OCI-LY7 (cell line): ENCODE data around the gene KLHL1. TPM values are rescaled to one million over a fixed set of nuclear protein-coding genes. Genes with fewer than 3 reads are reported as not detected.

ENCODE experiments used
- BruUV-seq: library from RNA; stranded (reverse); fragments of 400-500 nt; replicated peaks from 2 replicates; lab custom pipeline; 2021; lab: Mats Ljungman, UMichigan
- CTCF ChIA-PET: fragments of 300-600 bp; sonication (Branson Sonifier 250); formaldehyde crosslinking; loops from one replicate; lab custom pipeline; 2022; ENCODE audit warnings: antibody characterized with exemption; ENCODE audit not compliant: unreplicated experiment; lab: Charles Lee
- POLR2A ChIA-PET: fragments of 300-600 bp; sonication (Branson Sonifier 250); formaldehyde crosslinking; loops from one replicate; lab custom pipeline; 2022; ENCODE audit warnings: antibody characterized with exemption; lab: Charles Lee
- DNase-seq: peaks from one replicate; pipeline ENCODE4 v3.0.0-alpha.2; 2015; ENCODE audit warnings: low spot score
- H2AFZ ChIP-seq: fragments of 200-600 bp; sonication (generic), shearing (Covaris generic); 2 replicates; pipeline ENCODE4 v1.6.1; 2014; ENCODE audit warnings: mild to moderate bottlenecking, antibody characterized with exemption, low read length, moderate library complexity
- H3K27ac ChIP-seq: fragments of 200-600 bp; sonication (generic); 2 replicates; pipeline ENCODE4 v1.5.1; 2014; ENCODE audit warnings: mixed run types, low read depth, mild to moderate bottlenecking, moderate library complexity, low read length, inconsistent platforms; ENCODE audit not compliant: poor library complexity, severe bottlenecking
- H3K36me3 ChIP-seq: fragments of 200-600 bp; sonication (generic); 2 replicates; pipeline ENCODE4 v1.6.1; 2014; ENCODE audit warnings: mild to moderate bottlenecking, antibody characterized with exemption, low read length, moderate library complexity, mixed read lengths; ENCODE audit not compliant: insufficient read depth
- H3K4me1 ChIP-seq: fragments of 200-600 bp; sonication (generic); 2 replicates; pipeline ENCODE4 v1.5.1; 2014; ENCODE audit warnings: mild to moderate bottlenecking, low read length; ENCODE audit not compliant: insufficient read depth, poor library complexity, severe bottlenecking
- H3K4me2 ChIP-seq: fragments of 200-600 bp; sonication (generic); 2 replicates; pipeline ENCODE4 v1.6.1; 2014; ENCODE audit warnings: mild to moderate bottlenecking, low read length
- H3K4me3 ChIP-seq: fragments of 200-600 bp; sonication (generic); 2 replicates; pipeline ENCODE4 v1.5.1; 2014; ENCODE audit warnings: mild to moderate bottlenecking, low read depth, low read length; ENCODE audit not compliant: poor library complexity, severe bottlenecking
- H3K79me2 ChIP-seq: fragments of 200-600 bp; sonication (generic); 2 replicates; pipeline ENCODE4 v1.6.1; 2016; ENCODE audit warnings: low read depth, mild to moderate bottlenecking, low read length, moderate library complexity, mixed read lengths; ENCODE audit not compliant: insufficient read depth
- H3K9me2 ChIP-seq: fragments of 200-600 bp; sonication (generic); 2 replicates; pipeline ENCODE4 v1.6.1; 2016; ENCODE audit warnings: mild to moderate bottlenecking, low read length, mixed read lengths; ENCODE audit not compliant: insufficient read depth
- H3K9me3 ChIP-seq: fragments of 200-600 bp; sonication (generic); 2 replicates; pipeline ENCODE4 v1.6.1; 2014; ENCODE audit warnings: mild to moderate bottlenecking, mixed run types, low read length, mixed read lengths
- H4K20me1 ChIP-seq: fragments of 200-600 bp; sonication (generic); 2 replicates; pipeline ENCODE4 v1.6.1; 2014; ENCODE audit warnings: mild to moderate bottlenecking, antibody characterized with exemption, low read length, moderate library complexity, mixed read lengths; ENCODE audit not compliant: insufficient read depth
- CTCF ChIP-seq: fragments of 200-600 bp; sonication (generic); conservative IDR thresholded peaks from 2 replicates; pipeline ENCODE4 v1.5.1; 2014; ENCODE audit warnings: mild to moderate bottlenecking, antibody characterized with exemption, low read length, moderate library complexity, mixed read lengths
- EZH2phosphoT487 ChIP-seq: fragments of 200-600 bp; sonication (generic); IDR thresholded peaks from 2 replicates; pipeline ENCODE4 v1.6.1; 2018; ENCODE audit warnings: low read depth, borderline replicate concordance, mild to moderate bottlenecking, mixed run types, antibody characterized with exemption, low read length, moderate library complexity, mixed read lengths
- intact Hi-C: fragments of 100-400 bp; cut with micrococcal nuclease; formaldehyde crosslinking; loops from one replicate; pipeline ENCODE4 v1.10.0; 2022; ENCODE audit not compliant: unreplicated experiment
- total RNA-seq, 2 experiments: library from RNA; depleted of rRNA in 1 of 2; stranded (reverse); fragments of >200 nt in 1 of 2; shearing (Covaris generic) in 1 of 2; gene quantifications; 2 replicates each; pipeline ENCODE4 v1.2.3, GENCODE V29; 2014 to 2022

KLHL1 gene
- total RNA-seq, 2 experiments from 2014 or later = not detected

- Histone ChIP-seq H3K36me3 (no peaks in the 10 kb centered on the region), H3K4me2 (no peak overlapping the region), H4K20me1 (no peaks in the 10 kb centered on the region), H3K4me1 (no peaks in the 10 kb centered on the region), H3K79me2 (no peaks in the 10 kb centered on the region), H3K9me2 (no peaks in the 10 kb centered on the region), H3K4me3 (no peak overlapping the region), H3K9me3 (no peaks in the 10 kb centered on the region), H3K27ac (no peak overlapping the region), H2AFZ (no peak overlapping the region)
- no TSS peak for BruUV-seq
- DNase-seq = no peak
- TF ChIP-seq CTCF = no peak
- TF ChIP-seq EZH2phosphoT487 = no peak
- ChIA-PET POLR2A (no interaction called here), CTCF (no interaction called here)
- intact Hi-C loops = no loop called here
Observed at GRCh38 chr13:70014337-70014736, 93.9 kb downstream of the KLHL1 start.

- no peaks in the 10 kb centered on the region for H3K9me2 ChIP-seq
- H3K9me3 ChIP-seq = no peaks in the 10 kb centered on the region
- H3K4me2 ChIP-seq = no peak overlapping the region
- no peaks in the 10 kb centered on the region for H3K79me2 ChIP-seq
- ChIA-PET CTCF (no interaction called here), POLR2A (interaction anchor here (0.6 to 1.3 kb wide), 4 partner anchors 8 to 44 kb away, joined by 3 to 4 read pairs (median 4); no protein-coding TSS in a partner anchor)
- H3K36me3 ChIP-seq = no peaks in the 10 kb centered on the region
- no peaks in the 10 kb centered on the region for H3K4me1 ChIP-seq
- intact Hi-C loops = no loop called here
- TF ChIP-seq EZH2phosphoT487 (no peak), CTCF (no peak)
- BruUV-seq = no TSS peak
- H3K27ac ChIP-seq = no peak overlapping the region
- no peaks in the 10 kb centered on the region for H4K20me1 ChIP-seq
- DNase-seq = no peak
- H3K4me3 ChIP-seq = no peak overlapping the region
- H2AFZ ChIP-seq = no peak overlapping the region
Observed at GRCh38 chr13:69999875-70000274, 108.4 kb downstream of the KLHL1 start.

GRCh38 chr13:69997061-69997460 is 111.2 kb downstream of the KLHL1 start:
- POLR2A ChIA-PET = no interaction called here
- H3K9me2 ChIP-seq = no peaks in the 10 kb centered on the region
- H3K9me3 ChIP-seq = no peaks in the 10 kb centered on the region
- H3K4me2 ChIP-seq = no peak overlapping the region
- CTCF ChIA-PET = no interaction called here
- no peaks in the 10 kb centered on the region for H4K20me1 ChIP-seq
- no peaks in the 10 kb centered on the region for H3K36me3 ChIP-seq
- DNase-seq = no peak
- intact Hi-C loops = no loop called here
- no peak overlapping the region for H3K27ac ChIP-seq
- H2AFZ ChIP-seq = no peak overlapping the region
- no peak for TF ChIP-seq EZH2phosphoT487
- no peak for TF ChIP-seq CTCF
- H3K79me2 ChIP-seq = no peaks in the 10 kb centered on the region
- BruUV-seq = no TSS peak
- H3K4me1 ChIP-seq = no peaks in the 10 kb centered on the region
- H3K4me3 ChIP-seq = no peak overlapping the region
